ENCODE measurements around the gene CD79B.
"Not testable (repeated sequence)": the region's sequence is repeated elsewhere in the genome, so short reads cannot be mapped to it uniquely, and the experiment has no call there.

Gene CD79B

DNA sequence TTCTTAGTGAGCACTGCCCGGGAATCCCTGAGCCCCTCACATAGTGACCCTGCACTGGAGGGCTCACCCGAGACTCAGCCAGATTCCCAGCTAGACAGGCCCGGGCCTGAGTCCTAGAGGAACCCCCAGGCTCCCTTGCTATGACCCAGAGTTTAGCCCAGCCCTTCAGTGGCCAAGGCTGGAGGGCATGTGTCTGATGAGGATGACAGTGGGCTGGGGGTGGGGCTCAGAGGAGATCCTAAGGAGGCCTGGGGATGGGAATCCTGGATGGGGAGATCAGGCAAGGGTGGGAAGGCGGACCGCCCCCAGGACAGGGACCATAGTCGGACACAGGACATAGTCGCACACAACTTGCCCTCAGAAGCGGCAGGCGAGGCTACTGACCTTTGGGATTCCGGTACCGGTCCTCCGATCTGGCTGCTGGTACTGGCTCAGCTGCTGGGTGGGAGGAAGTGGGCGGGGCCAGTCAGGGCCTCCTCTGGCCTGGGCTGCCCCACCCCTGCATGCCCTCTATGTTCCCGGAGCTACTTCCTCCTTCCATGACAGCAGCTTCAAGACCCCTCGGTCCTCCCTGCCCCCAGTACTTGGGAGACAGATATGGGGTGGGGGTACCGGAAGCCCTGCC lies 1.1 kb downstream of the CD79B start:
- FAIRE-seq, result no peak

DNA sequence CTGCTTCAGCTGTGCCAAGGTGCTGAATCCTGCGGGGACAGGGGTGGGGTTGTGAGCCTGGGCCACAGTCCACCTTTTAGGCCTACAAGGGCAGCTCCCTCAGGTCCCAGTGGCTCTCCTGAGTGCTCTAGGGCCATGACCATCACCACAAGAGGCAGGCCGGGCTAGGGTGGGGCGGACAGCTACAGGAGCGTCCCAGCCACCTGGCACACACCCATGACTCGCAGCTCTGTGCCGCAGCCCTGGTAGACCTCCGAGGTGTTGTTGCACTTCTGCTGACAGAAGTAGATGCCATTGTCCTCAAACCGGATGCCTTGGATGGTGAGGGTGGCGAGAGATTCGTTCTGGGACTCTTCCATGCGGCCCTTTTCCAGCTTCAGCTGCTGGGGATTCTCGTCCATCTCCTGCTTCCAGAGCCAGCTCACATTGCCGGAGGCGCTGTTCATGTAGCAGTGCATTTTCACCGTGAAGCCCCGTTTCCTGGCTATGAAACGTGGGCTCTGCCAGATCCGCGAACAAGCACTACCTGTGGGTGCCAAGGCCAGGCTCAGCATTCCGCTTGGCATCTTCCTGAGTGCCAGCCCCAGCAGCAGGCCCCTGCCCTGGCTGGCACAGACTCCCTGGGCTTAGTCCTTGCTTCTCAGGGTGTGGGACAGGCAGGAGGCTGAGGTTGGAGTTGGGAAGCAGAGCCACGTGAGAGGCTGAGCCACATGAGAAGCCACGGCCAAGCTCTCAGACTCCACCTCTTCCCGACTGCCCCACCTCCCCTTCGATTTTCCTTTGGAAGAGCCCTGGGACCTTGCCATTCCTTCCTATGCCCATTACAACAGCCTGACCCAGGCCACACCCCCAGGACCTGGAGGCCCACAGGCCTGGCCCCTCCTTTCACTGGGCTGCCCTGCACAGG lies 2.0 kb downstream of the CD79B start:
- FAIRE-seq, result no peak

DNA sequence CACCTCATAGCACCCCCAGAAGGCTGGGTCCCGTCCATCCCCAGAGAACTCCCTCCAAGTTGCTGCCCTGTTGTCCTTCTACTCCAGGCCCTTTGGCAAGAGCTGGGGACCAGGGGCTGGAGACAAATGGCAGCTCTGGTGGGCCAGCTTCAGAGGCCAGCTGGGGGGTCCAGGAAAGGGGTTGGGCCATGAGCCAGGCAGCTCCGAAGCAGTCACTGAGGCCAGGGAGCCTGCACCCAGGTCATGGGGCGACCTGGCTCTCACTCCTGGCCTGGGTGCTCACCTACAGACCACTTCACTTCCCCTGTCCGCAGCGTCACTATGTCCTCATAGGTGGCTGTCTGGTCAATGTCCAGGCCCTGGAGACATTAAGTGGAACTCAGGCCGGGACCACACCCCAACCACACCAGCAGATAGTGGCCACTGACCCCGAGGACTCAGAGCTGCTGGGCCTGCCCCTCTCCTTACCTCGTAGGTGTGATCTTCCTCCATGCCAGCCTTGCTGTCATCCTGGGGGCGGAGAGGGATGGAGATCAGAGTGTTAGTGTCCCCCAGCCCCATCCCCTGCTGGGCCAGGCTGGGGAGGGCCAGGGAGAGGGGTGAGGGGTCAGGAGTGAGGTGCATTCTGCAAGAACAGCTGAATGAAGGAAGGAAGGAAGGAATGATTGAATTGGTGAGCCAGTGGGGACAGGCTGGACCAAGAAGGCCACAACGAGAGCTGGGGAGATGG lies 3.0 kb downstream of the CD79B start:
- no peak for FAIRE-seq

- FAIRE-seq, result no peak
Observed at GRCh38 chr17:63928172-63928666, 3.9 kb downstream of the CD79B start.

DNA sequence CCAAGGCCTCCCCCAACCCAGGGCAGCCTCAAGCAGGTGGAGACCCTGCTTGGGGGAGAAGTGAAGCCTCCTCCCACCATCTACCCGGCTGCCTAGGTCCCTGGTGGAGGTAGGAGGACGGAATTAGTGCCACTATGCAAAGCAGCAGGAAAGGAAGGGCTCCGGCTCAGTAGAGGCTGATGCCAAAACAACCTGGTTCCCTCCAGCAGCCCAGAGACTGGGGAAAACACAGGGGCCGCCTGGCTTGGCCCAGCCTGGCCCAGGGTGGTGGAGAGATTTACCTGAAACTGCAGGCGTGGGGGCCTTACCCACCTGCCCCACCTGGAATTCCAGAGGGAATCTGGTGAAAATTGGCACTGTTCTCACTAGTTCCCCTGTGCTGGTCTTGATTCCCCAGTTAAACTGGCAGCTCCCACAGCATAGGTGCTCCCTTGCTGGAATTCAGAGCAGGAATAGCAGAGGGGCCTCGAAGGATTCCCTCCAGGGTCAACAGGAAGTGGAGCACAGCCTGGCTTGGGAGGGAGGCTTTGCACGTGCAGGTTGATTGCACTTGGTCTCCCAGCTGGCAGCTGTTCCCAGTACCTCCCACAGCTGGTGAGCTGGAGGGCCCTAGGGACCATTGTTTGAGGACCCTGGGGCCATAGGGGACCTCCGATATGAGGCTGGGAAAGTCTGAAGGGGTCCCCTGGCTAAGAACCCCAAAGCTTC lies 4.5 kb downstream of the CD79B start:
- no peak for FAIRE-seq

DNA sequence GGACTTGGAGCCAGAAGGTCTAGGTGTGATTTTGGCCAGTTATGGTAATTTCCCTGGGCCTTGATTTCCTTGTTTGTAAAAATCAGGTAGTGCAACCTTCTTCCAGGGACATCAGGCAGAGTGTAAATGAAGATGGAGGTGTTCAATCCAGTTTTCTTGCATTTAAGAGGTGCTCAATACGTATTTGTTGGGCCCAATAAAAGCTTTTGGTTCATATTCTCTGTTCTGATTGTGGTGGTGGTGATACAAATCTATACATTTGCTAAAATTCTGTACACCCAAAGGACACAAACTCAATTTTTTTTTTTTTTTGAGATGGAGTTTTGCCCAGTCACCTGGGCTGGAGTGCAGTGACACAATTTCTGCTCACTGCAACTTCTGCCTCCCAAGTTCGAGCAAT lies 6.0 kb downstream of the CD79B start:
- no peak for FAIRE-seq

DNA sequence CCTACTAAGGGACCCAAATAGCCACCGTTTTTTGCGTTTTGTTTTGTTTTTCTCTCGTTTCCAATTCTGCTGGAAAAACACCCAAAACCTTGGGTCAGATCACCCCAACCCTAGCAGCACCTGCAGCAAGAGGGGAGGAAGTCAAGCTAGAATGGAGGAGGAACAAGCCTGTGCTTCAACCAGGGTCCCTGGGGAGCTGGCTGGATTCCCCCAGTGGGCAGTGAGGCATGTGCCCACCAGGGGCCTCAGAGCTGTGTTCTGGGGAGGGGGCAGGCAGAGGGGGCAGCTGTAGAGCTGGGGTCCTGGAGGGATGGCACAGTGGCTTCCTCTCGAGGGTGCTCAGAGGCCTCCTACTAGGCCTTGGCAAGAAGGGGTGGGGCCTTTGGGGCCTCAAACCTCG lies 6.5 kb downstream of the CD79B start:
- FAIRE-seq, result no peak

DNA sequence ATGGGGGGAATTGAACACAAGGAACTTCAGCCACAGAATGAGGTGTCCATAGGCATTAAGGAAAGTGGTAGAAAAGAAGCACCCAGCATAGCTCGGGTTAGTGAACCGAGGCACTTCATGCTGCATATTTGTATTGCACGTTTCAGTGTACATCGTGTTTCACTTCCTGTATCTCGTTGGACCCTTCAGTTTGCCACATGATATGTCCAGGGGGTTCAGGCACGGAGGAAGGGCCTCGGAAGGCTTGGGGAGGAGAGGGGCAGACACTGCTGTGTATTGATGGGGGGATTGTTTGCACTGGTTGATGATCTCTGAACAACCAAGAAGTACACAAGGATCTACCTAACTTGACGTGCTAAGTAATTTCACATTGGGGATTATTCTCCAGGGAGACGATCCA lies 9.7 kb downstream of the CD79B start:
- not testable (repeated sequence) for FAIRE-seq

- not testable (repeated sequence) for FAIRE-seq
Observed at GRCh38 chr17:63920779-63921178, 11.4 kb downstream of the CD79B start.

- FAIRE-seq, result not testable (repeated sequence)
Observed at GRCh38 chr17:63920050-63920449, 12.1 kb downstream of the CD79B start.

DNA sequence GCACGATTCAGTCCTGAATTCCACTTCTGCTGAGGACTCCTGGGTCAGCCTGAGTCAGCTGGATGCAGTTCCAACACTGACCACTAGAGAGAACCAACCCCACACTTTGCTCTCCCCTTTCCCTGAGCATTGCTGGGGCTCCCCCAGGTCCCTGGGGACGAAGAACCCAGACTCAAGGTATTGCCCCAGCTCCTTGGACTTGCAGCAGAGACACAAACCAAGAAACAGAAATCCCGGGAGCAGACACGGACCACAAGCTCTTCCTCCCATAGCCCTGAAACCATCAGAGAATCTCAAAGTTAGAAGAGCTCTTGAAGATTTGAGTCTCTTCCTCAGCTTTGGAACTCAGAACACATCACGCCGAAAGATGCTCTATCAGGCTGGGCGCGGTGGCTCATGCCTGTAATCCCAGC lies 12.8 kb downstream of the CD79B start:
- FAIRE-seq, result no peak

GRCh38 chr17:63918789-63919305 lies 13.3 kb downstream of the CD79B start, which contains the start of gene GH1:
Gene GH1, minus strand, starts transcription at chr17:63918839. Its CDS starts 63 bp downstream, at chr17:63918776.
- not testable (repeated sequence) for FAIRE-seq

DNA sequence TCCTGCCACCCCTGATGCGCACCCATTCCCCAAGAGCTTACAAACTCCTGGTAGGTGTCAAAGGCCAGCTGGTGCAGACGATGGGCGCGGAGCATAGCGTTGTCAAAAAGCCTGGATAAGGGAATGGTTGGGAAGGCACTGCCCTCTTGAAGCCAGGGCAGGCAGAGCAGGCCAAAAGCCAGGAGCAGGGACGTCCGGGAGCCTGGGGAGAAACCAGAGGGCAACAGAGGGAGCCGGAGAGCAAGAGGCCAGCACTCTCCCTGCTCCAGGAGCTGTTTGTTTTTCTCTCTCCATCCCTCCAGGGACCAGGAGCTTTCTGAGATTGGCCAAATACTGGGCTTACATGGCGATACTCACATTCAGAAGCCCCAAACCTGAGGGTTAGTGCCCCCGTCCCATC lies 13.8 kb downstream of the CD79B start:
- no peak for FAIRE-seq

GRCh38 chr17:63917646-63918045 lies 14.5 kb downstream of the CD79B start:
- FAIRE-seq, result no peak

GRCh38 chr17:63917206-63917605 lies 14.9 kb downstream of the CD79B start:
- not testable (repeated sequence) for FAIRE-seq

DNA sequence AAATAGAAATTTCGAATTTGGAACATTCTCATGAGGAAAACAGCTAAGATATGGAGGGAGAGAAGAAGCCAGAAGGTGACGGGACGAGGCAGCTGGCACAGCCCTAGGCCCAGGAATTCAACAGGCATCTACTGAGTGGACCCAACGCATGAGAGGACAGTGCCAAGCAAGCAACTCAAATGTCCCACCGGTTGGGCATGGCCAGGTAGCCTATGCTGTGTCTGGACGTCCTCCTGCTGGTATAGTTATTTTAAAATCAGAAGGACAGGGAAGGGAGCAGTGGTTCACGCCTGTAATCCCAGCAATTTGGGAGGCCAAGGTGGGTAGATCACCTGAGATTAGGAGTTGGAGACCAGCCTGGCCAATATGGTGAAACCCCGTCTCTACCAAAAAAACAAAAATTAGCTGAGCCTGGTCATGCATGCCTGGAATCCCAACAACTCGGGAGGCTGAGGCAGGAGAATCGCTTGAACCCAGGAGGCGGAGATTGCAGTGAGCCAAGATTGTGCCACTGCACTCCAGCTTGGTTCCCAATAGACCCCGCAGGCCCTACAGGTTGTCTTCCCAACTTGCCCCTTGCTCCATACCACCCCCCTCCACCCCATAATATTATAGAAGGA lies 15.5 kb downstream of the CD79B start:
- no peak for FAIRE-seq

DNA sequence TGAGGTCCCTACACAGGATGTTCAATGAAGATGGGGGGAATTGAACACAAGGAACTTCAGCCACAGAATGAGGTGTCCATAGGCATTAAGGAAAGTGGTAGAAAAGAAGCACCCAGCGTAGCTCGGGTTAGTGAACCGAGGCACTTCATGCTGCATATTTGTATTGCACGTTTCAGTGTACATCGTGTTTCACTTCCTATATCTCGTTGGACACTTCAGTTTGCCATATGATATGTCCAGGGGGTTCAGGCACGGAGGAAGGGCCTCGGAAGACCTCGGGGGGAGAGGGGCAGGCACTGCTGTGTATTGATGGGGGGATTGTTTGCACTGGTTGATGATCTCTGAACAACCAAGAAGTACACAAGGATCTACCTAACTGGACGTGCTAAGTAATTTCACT lies 16.4 kb downstream of the CD79B start:
- not testable (repeated sequence) for FAIRE-seq

DNA sequence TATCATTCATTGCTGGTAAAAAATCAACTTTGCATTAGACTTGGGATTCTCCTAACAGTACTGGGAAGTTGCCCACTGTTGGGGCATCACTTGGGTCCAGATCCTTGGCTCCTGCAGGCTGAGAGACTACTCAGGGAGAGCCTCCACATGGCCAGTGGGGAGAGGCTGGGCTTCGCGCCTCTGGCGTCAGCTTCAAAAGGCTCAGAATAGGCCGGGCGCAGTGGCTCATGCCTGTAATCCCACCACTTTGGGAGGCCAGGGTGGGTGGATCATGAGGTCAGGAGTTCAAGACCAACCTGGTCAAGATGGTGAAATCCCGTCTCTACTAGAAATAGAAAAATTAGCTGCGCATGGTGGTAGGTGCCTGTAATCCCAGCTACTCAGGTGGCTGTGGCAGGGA lies 17.7 kb downstream of the CD79B start:
- no peak for FAIRE-seq

DNA sequence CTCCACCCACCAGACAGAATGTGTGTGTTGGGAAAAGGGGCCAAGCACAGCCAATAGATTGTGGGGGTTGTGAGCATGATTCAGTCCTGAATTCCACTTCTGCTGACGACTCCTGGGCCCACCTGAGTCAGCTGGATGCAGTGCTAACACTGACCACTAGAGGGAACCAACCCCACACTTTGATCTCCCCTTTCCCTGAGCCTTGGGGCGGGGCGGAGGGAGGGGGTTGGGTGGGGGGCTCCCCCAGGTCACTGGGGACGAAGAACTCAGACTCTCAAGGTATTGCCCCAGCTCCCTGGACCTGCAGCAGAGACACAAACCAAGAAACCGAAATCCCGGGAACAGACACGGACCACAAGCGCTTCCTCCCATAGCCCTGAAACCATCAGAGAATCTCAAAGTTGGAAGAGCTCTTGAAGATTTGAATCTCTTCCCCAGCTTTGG lies 20.5 kb downstream of the CD79B start:
- FAIRE-seq, result no peak

- FAIRE-seq, result no peak
Observed at GRCh38 chr17:63911041-63911635, 21.0 kb downstream of the CD79B start, which contains the start of gene CSHL1. Gene CSHL1, minus strand, starts transcription at chr17:63911258. Its CDS starts 62 bp downstream, at chr17:63911196.

GRCh38 chr17:63910096-63910495 lies 22.0 kb downstream of the CD79B start:
- FAIRE-seq, result no peak

All from G401.6 (cell line).